HepG2 (cell line): ENCODE measurements around the gene WDR70.

Source experiments
- CTCF ChIP-seq: sonication (generic); formaldehyde crosslinking; IDR thresholded peaks from 2 replicates; pipeline ENCODE4 v1.5.0; 2020; ENCODE audit warnings: mild to moderate bottlenecking, missing genetic modification reagents, moderate library complexity
- E2F5 ChIP-seq: sonication (generic); formaldehyde crosslinking; conservative IDR thresholded peaks from 2 replicates; pipeline ENCODE4 v1.4.0; 2020; ENCODE audit warnings: missing genetic modification reagents
- FOSL2 ChIP-seq: sonication (generic); formaldehyde crosslinking; IDR thresholded peaks from 2 replicates; pipeline ENCODE4 v1.4.0; 2020; ENCODE audit warnings: missing genetic modification reagents
- YY1 ChIP-seq: IDR thresholded peaks from 2 replicates; pipeline ENCODE4 v1.6.1; 2011; ENCODE audit warnings: low read length, low read depth, moderate library complexity, mild to moderate bottlenecking; ENCODE audit not compliant: insufficient read depth, insufficient replicate concordance
- ZNF274 ChIP-seq: sonication (generic); formaldehyde crosslinking; IDR thresholded peaks from 2 replicates; pipeline ENCODE4 v1.5.1; 2020; ENCODE audit warnings: mild to moderate bottlenecking, missing genetic modification reagents
- TF ChIP-seq, protein P1 (sequence below): sonication (generic); formaldehyde crosslinking; IDR thresholded peaks from 2 replicates; pipeline ENCODE4 v1.5.0; 2020; ENCODE audit warnings: missing genetic modification reagents

- TF ChIP-seq CTCF (CRISPR knock-in tag): no peak
- no peak for TF ChIP-seq E2F5 (CRISPR knock-in tag)
- no peak for TF ChIP-seq ZNF274 (CRISPR knock-in tag)
- TF ChIP-seq YY1: no peak
- no peak for TF ChIP-seq FOSL2 (CRISPR knock-in tag)
- TF ChIP-seq, protein P1, sequence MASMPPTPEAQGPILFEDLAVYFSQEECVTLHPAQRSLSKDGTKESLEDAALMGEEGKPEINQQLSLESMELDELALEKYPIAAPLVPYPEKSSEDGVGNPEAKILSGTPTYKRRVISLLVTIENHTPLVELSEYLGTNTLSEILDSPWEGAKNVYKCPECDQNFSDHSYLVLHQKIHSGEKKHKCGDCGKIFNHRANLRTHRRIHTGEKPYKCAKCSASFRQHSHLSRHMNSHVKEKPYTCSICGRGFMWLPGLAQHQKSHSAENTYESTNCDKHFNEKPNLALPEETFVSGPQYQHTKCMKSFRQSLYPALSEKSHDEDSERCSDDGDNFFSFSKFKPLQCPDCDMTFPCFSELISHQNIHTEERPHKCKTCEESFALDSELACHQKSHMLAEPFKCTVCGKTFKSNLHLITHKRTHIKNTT (CRISPR knock-in tag): no peak
Observed at GRCh38 chr5:37554405-37554739, 175.3 kb downstream of the WDR70 start.
